Cardiac septum (tissue), 1 donor: ENCODE results near the gene ZNF304. TPM values are rescaled to one million over a fixed set of nuclear protein-coding genes. Genes with fewer than 3 reads are reported as not detected.

Source experiments
- DNase-seq: peaks from one replicate; pipeline ENCODE4 v3.0.0-alpha.2; 2020; ENCODE audit warnings: low spot score
- intact Hi-C: fragments of 100-400 bp; cut with DNase I; formaldehyde crosslinking; loops from one replicate; pipeline ENCODE4 v1.14.0; 2022
- long read RNA-seq: library from polyadenylated mRNA; unstranded; transcript quantifications from one replicate; pipeline ENCODE4 v2.0.0, GENCODE V29; 2021
- total RNA-seq: library from RNA; stranded (reverse); fragmentation: NEBNext Ultra II Directional; extraction: Animal tissue kit (Norgen Biotek cat#: 25700); gene quantifications from one replicate; pipeline ENCODE4 v1.2.1, GENCODE V29; 2021
- donor health status: DM: no; HTN: no; CAD: no.

ZNF304 gene
- 10.0 TPM for total RNA-seq
- long read RNA-seq, full-length matches to known transcripts, result 7 of 8 reads
- long read RNA-seq, partial matches to known transcripts, result 0 of 8 reads
- long read RNA-seq, other reads (novel, unspliced or antisense), result 1 of 8 reads

DNA sequence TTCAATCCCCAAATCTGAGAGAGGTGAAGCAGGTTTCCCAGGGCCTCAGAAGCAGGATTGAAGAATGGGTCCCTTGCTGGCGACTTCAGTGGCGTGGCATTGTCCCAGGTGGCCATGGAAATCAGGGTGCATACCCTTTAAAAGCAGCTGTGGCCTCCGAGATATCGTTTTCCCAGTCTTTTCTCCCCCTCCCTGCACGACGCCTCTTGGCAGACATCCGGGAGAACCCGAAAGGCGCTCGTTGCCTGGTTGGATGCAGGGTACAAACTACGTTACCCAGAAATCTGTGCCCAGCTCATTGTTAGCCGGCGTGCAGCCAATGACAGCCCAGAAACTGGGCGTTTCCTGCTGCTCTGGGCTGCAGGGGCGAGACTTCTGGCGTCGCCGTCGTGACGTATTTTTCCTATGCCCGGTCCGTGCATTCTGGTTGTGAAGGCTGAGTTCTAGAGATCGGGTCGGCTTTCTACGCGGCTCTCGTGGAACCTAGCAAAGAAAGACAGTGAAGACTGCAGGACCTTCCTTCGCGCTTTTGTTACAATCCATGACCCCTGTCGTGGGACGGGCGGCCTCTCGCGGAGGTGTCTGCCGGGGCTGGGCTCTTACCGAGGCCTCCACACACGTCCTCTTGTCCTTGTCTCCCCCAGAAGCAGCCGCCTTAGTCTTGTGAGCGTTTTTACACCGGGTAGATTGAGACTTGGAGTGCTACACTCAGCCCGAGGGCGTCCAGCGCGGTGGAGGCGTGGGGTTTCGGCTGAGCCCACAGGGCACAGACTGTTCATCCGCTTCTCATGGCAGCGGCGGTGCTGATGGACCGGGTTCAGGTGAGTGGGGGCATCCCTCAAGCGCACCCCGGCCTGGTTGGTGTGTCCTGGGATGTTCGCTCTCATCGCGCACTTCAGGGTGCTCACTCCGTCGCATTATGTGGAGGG is at the start of gene ZNF304:
Gene ZNF304, plus strand, starts transcription at position 395 of the 929 bp plus-strand sequence. Its CDS starts 394 bp downstream, at position 789.
- intact Hi-C loops, result loop anchor here (2.0 to 5.0 kb wide), 2 partner anchors 41 to 70 kb away; partner anchors contain the start of gene ZNF460
- DNase-seq, result peak; percentile 96

DNA sequence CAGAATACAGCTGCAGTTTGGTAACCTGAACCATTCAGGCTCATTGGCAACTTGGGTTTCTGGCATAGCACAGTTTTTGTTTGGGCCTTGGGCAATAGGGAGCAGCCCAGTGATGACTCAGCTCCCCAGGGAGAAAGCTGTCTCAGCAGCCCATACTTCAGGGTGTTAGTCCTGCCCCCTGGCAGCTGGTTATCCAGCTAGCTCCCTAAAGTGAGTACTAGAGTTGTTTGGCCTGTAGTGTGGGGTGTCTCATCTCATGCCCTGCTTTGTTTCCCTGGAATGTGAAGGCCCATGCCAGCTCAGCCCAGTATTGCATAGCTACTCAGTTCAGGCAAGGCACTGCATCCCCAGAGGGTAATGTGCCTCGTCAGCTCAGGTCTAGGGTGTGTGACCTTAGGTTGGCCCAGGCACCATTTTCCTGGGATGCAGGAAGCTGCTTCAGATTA is 49.0 kb upstream of the ZNF304 start:
- intact Hi-C loops, result no loop called here
- DNase-seq, result no peak

DNA sequence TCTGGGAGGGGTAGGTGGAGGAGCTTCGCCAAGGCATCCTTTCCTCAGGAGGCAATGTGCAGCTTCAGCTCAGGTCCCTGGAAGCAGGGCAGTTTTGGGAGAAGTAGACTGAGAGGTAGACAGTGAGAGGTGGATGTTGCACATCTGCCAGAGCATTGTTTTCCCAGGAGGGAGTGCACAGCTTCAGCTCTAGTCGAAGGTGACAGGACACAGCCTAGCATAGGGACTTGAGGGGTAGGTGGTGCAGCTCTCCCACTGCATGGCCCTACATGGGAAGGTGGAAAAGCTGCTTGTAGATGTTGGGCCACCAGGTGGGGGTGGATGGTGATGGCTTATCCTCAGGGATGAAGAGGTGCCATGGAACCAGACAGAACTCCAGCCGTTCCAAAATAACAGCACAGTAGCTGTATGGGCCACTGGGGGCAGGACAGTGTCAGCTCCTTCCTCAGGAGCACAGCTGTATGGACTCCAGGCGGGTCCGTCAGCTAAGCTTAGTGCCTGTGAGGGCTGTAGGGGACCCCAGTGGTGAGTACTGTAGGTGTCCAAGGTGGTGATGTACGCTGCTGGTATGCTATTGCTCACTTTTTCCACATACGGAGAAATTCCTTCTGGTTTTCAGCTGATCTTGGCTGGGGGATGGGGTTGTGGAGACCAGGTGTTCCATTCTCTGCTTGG is 48.2 kb upstream of the ZNF304 start:
- no peak for DNase-seq
- intact Hi-C loops, result no loop called here

DNA sequence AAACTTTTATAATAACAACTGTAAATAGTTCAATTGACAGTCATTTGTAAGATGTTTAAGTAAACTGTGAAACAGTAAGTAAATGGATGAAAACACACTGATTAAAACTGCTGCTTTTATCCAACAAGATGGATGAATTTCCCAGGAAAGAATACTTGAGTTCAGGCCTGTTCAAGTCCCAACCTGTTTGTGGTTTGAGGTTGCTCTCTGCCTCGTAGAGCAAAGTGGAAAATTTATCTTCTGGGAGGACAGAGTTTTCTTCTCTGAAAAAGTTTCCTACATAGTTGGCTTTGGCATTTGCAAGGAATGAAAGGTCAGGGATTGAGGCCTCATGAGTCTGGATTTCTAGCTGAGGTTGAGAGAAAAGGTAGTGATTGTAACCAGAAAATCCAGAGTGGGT is 46.0 kb upstream of the ZNF304 start:
- DNase-seq, result no peak
- intact Hi-C loops, result no loop called here

DNA sequence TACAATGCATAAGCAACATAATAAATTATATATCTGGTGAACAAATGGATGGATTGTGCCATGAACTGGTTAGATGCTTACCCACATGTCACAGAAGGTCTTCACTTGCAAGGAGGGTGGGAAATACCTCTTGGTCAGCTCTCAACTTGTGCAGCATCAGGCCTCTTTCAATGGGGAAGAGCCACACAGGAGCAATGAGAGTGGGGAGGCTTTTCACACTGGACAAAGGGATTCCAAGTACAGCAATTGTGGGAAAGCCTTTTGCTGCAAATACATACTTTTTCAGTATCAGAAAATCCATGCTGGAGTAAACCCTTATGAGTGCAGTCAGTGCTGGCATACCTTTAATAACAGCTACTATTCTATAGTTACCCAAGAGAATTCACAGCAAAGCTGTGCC is 42.6 kb upstream of the ZNF304 start:
- intact Hi-C loops, result no loop called here
- no peak for DNase-seq

DNA sequence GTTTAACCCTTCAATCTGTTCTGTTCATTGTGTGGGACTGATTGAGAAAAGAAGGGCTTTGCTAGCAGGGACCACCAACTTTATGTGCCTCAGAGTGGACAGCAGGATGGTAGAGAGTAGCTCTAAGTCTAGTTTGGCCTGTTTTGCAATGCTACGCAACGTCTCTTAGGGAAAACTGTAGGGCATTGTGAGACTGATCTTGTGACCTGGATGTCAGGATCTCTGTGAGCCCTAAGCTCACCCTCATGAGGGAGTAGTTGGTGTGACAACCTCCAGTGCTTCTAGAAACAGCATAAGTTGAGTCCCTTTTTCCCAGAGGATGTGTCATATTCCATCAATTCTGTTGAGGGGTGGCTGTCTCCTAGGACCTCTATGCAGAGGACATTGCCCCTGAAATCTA is 40.3 kb upstream of the ZNF304 start:
- no peak for DNase-seq
- intact Hi-C loops, result no loop called here

DNA sequence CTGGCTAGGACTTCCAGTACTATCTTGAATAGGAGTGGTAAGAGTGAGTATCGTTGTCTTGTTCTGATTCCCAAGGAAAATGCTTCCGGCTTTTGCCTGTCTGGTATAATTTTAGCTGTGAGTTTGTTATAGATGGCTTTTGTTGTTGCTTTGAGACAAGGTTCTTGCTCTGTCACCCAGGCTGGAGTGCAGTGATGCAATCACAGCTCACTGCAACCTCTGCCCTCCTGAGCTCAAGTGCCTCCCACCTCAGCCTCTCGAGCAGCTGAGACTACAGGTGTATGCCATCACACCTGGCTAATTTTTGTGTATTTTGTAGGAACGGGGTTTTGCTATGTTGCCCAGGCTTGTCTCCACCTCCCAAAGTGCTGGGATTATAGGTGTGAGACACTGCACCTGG is 36.9 kb upstream of the ZNF304 start:
- intact Hi-C loops, result no loop called here
- DNase-seq, result no peak

DNA sequence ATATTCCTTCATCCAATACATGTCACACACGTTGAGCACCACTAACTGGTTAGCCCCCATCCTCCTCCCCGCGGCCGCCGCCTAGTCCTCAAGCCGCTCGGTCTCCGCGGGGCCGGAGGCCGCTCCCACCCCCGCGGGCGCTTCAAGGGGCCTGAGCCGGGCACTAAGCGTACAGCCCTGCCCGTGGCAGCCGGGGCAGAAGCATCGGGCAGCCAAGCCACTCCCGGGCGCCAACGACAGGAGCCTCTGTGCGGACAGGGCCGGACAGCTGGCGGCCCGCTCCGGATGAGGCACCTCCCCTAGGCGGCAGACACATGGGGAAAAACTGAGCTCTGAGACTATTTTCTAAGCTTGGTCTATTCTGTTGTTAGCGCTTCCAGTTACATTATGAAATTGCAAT is 33.6 kb upstream of the ZNF304 start:
- intact Hi-C loops, result no loop called here
- no peak for DNase-seq

DNA sequence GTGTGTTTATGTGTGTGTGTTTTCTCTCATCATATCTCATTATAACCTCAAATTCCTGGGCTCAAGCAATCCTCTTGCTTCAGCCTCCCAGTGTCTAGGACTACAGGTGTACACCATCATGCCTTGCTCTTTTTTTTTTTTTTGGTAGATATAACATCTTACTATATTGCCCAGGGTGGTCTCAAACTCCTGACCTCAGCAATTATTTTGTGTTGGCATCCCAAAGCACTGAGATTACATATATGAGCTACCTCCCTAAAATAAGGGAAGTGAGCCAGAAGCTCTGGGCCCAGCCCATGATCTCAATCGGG is 31.2 kb upstream of the ZNF304 start:
- intact Hi-C loops, result loop anchor here (5.0 kb wide), 1 partner anchor 42 kb away; the partner anchor contains the start of genes TRAPPC2B and ZNF547

DNA sequence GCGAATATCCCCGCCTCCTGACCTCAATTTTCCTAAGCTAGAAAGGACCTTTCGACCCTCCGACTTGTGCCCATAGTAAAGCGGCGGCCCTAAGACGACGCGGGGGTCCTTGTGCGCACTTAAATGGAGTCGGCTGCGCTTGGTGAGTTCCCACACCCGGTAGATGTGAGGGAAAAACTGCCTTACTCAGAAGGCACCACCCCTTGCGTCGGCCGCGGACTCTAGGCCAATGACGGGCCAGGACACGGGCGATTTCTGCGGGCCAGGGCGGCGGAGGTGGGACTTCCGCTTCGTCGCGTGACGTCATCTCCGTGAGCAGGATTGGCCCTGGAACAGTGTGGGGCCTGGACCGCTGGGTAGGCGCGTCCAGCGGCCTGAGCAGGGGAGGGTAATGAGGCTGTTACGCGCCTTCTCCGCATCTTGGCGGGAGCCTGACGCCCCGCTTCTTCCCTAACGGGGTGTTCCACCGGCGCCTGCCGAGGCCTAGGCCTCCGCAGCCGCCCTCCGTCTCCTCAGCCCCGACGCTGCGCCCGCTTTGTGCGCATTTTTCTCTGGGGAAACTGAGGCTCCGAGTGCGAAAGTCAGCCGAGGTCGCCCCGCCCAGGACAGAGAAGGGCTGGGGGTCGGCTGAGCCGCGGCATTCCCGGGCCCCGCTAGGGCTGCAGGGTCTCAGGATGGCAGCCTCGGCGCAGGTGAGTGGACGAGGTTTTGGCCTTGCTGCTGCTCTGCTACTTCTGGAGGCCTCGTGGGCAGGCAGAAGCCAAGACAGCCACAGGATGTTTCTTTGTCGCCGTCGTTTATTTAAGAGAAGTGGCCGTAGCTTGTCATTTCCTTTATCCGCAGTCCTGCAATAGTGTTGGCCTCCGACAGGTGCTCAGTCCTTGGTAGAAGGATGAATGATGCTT is 30.6 kb upstream of the ZNF304 start, which contains the start of gene ZNF543:
Gene ZNF543, plus strand, starts transcription at position 293 of the 905 bp plus-strand sequence. Its CDS starts 382 bp downstream, at position 675.
- intact Hi-C loops, result loop anchor here (5.0 kb wide), 1 partner anchor 42 kb away; the partner anchor contains the start of genes TRAPPC2B and ZNF547

More for the DNA sequence above, 31.2 kb upstream of the ZNF304 start:
- DNase-seq, result no peak

DNA sequence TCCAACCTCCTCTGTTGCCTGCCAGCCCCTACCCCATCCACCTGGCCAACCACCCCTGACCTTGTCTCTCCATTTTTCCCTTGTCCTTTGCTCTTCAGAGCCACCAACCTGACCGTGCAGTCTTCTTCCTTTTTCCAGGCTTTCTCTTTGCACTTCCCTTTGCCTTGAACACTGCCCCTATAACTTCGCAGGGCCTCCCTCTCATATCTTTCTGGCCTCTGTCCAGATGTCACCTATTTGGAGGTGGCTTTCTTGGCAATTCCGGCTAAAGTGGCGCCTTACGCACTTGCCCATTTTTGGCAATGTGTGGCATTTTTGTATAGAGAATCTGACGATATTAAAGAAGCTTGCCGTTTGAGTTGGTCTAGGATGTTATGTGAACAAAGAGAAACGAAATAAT is 30.0 kb upstream of the ZNF304 start:
- DNase-seq, result no peak
- intact Hi-C loops, result loop anchor here (5.0 kb wide), 1 partner anchor 41 kb away; the partner anchor contains the start of genes TRAPPC2B and ZNF547

More for the DNA sequence above, 30.6 kb upstream of the ZNF304 start, which contains the start of gene ZNF543:
- peak; percentile 97 for DNase-seq

DNA sequence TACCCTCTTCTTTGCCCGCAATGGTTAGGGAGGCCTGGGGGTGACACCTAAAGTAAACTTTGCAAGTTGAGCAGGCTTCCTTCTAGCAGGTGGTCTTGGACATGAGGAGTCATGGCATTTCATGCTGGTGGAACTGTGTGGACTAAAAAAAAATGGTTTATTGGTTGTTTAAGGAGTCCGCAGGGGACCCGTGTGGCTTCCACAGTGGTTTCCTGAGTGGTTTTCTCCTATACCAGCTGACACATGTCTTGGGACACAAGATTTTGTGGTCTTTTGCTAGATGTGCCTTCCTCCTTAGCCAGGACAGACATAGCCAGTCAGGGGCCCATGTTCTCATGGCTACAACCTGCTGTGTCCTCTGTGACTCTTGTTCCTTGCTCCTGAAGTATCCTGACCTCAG is 29.3 kb upstream of the ZNF304 start:
- intact Hi-C loops, result loop anchor here (5.0 kb wide), 1 partner anchor 41 kb away; the partner anchor contains the start of genes TRAPPC2B and ZNF547
- no peak for DNase-seq

DNA sequence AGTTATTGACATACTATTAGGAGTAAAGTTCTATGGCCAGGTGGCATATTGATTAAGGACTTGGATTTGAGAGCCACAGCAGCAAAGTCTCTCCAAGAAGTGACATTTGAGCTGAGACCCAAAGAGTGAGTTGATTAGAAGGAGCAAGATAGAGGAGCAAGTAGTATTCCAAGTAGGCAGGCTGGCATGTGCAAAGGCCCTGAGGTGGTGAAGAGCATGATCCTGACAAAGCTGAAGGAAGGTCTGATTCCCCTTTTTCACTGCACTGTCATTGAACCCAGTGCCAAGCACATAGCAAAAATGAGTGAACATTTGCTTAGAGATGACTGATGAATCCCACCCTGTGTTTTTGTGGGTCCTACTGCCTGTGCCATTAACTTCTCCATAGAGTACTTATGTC is 26.1 kb upstream of the ZNF304 start:
- intact Hi-C loops, result loop anchor here (5.0 kb wide), 1 partner anchor 37 kb away; the partner anchor contains the start of genes TRAPPC2B and ZNF547
- no peak for DNase-seq

DNA sequence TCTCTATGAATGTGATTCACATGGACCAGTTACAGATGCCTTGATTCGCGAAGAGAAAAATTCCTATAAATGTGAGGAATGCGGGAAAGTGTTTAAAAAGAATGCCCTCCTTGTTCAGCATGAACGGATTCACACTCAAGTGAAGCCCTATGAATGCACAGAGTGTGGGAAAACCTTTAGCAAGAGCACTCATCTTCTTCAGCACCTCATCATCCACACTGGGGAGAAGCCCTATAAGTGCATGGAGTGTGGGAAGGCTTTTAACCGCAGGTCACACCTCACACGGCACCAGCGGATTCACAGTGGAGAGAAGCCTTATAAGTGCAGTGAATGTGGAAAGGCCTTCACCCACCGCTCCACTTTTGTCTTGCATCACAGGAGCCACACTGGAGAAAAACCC is 23.1 kb upstream of the ZNF304 start:
- intact Hi-C loops, result no loop called here
- DNase-seq, result no peak

DNA sequence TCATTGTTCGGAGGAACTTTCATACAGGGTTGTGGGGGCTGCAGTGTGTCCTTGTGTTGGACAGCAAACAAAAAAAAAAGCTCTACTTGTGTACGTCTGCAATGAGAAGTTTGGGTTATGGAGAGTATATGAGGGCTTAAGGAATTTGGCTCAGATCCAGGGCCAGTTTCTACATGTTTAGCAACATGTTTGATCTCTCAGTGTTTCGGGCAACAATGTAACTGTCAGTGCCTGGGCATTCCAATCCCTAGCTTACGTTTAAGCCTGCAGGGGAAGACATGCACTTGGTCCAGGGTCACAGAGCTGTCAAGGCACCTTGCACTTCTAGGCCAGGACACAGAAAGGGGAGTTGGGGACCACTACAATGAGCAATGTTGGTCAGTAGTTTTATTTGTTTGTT is 16.9 kb upstream of the ZNF304 start:
- intact Hi-C loops, result no loop called here
- no peak for DNase-seq

DNA sequence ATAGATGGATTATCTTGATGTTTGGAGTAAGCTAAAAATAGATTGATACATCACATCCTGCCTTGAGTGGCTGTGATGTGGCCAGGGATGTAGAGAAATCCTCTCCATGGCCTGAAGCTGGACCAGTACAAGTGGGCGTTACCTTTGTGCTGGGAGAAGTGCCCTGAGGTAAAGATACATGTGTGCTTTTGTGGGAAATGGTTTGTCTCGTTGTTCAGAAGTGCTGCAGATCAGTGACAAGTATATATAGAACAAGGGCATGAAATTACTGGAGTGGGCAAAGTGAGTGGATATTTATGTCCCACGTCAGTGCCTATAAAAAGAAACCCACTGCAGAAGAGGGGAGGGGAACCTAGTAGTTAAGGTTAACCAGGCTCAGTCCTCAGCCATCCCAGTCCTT is 12.2 kb upstream of the ZNF304 start:
- intact Hi-C loops, result no loop called here
- no peak for DNase-seq

DNA sequence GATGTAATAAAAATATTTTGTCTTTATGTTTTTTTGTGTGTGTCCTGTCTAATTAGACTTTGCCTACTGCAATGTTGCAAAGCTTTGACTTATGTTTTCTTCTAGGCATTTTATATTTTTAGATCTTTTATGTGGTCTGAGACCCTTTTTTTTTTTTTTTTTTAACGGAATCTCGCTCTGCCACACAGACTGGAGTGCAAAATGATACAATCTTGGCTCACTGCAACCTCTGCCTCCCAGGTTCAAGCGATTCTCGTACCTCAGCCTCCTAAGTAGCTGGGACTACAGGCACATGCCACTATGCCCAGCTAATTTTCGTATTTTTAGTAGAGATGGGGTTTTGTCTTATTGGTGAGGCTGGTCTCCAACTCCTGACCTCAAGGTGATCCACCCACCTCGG is 8.5 kb upstream of the ZNF304 start:
- intact Hi-C loops, result no loop called here
- DNase-seq, result no peak

DNA sequence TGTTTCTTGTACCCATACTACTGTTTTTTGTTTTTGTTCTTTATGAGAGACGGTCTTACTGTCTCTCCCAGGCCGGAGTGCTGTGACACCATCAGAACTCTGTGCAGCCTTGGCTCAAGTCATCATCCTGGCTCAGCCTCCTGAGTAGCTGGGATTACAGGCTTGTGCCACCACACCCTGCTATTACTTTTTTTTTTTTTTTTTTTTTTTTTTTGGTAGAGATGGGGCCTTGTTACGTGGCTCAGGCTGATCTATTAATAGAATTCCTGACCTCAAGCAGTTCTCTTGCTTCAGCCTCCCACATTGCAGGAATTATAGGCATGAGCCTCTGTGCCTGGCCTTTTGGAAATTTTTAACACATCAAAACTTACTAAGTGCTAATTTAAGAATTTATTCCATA is 2.9 kb upstream of the ZNF304 start:
- intact Hi-C loops, result no loop called here
- no peak for DNase-seq

DNA sequence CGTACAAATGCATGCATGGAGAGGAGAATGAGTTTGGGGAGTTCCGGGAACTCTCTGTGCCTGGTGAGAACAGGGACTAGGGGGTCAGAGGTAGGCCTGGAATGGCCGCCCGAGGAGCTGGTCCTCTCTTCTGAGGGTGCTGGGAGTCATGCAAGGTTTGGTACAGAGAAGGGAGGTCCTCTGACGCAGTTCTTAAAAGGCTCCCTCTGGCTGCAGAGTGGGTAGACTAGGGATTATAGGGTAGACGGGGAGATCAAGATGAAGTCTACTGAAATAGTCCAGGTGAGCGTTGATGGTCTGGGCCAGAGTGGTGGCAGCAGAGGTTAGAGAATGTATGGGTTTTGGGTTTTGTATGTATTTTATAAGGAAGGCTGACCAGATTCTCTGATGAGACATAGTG is 796 bp downstream of the ZNF304 start:
- intact Hi-C loops, result loop anchor here (2.0 to 5.0 kb wide), 2 partner anchors 40 to 71 kb away; partner anchors contain the start of gene ZNF460
- DNase-seq, result no peak
